Measurements from ENCODE around the gene ME3.

DNA sequence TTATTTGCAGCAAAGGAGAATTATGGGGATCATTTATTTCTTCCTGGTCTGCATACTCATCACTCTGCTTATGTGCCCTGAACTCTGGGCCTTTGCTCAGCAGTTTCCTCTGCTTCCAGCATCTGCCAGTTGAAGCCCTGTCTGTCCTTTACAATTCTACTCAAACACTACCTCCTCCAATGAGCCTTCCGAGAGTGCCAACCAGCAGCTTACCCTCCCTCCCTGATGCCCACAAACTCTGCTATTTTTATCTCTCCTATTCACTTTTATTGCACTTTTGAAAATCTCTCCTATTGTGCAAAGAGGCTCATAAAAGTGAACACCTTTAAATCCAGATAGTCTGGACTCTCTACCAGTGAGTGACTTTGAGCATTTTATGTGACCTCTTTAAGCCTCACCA, 3.6 kb upstream of the ME3 start:
- TF ChIP-seq, protein P1, sequence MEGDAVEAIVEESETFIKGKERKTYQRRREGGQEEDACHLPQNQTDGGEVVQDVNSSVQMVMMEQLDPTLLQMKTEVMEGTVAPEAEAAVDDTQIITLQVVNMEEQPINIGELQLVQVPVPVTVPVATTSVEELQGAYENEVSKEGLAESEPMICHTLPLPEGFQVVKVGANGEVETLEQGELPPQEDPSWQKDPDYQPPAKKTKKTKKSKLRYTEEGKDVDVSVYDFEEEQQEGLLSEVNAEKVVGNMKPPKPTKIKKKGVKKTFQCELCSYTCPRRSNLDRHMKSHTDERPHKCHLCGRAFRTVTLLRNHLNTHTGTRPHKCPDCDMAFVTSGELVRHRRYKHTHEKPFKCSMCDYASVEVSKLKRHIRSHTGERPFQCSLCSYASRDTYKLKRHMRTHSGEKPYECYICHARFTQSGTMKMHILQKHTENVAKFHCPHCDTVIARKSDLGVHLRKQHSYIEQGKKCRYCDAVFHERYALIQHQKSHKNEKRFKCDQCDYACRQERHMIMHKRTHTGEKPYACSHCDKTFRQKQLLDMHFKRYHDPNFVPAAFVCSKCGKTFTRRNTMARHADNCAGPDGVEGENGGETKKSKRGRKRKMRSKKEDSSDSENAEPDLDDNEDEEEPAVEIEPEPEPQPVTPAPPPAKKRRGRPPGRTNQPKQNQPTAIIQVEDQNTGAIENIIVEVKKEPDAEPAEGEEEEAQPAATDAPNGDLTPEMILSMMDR (IDR thresholded peaks at IDR 0.05): no peak
- no peak for TF ChIP-seq POLR2A (IDR thresholded peaks at IDR 0.05)

All from lower leg skin (tissue), 3 donors.